Measurements from ENCODE around the gene ACKR2. TPM values are rescaled to one million over a fixed set of nuclear protein-coding genes. Genes with fewer than 3 reads are reported as not detected.

Gene ACKR2
- total RNA-seq, 1 donor from 2014 or later: 0.44 TPM

DNA sequence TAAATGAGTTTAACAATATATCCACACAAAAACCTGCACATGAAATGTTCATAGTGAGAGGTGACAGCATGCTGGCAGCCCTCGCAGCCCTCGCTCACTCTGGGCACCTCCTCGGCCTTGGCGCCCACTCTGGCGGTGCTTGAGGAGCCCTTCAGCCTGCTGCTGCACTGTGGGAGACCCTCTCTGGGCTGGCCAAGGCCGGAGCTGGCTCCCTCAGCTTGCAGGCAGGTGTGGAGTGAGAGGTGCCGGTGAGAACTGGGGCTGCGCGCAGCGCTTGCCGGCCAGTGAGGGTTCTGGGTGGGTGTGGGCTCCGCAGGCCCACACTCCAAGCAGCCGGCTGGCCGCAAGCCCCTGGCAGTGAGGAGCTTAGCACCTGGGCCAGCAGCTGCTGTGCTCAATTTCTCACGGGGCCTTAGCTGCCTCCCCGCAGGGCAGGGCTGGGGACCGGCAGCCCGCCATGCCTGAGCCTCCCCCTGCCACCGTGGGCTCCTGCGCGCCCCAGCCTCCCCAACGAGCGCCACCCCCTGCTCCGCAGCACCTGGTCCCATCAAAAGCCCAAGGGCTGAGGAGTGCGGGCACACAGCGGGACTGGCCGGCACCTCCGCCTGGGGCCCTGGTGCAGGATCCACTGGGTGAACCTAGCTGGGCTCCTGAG, 39.6 kb upstream of the ACKR2 start:
- Histone ChIP-seq H3K27me3 (ENCODE audit: low read depth) (no peaks in the 10 kb centered on the region), H3K27ac (replicated peaks) (no peak overlapping the region), H3K9me3 (replicated peaks) (no peaks in the 10 kb centered on the region), H3K4me3 (no peak overlapping the region), H3K4me1 (peaks cover 15% of the 10 kb centered on the region), H3K36me3 (no peaks in the 10 kb centered on the region)
- TF ChIP-seq, protein P1, sequence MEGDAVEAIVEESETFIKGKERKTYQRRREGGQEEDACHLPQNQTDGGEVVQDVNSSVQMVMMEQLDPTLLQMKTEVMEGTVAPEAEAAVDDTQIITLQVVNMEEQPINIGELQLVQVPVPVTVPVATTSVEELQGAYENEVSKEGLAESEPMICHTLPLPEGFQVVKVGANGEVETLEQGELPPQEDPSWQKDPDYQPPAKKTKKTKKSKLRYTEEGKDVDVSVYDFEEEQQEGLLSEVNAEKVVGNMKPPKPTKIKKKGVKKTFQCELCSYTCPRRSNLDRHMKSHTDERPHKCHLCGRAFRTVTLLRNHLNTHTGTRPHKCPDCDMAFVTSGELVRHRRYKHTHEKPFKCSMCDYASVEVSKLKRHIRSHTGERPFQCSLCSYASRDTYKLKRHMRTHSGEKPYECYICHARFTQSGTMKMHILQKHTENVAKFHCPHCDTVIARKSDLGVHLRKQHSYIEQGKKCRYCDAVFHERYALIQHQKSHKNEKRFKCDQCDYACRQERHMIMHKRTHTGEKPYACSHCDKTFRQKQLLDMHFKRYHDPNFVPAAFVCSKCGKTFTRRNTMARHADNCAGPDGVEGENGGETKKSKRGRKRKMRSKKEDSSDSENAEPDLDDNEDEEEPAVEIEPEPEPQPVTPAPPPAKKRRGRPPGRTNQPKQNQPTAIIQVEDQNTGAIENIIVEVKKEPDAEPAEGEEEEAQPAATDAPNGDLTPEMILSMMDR (IDR thresholded peaks at IDR 0.05; ENCODE audit: borderline replicate concordance): no peak
- intact Hi-C loops (cut with micrococcal nuclease): no loop called here
- DNase-seq: no peak

DNA sequence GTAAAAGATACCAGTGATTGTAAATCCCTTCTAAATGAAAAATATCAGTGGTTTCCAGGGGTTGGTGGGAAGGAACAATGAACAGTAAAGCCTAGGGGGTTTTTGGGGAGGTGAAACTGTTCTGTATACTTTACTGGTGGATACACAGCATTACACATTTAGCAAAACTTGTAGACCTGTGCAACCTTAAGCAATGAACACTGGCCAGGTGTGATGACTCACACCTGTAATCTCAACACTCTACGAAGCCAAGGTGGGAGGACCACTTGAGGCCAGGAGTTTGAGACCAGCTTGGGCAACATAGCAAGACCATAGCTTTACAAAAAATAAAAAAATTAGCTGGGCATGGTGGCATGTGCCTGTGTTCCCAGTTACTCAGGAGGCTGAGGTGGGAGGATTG, 38.0 kb upstream of the ACKR2 start:
- no peaks in the 10 kb centered on the region for H3K27me3 ChIP-seq (ENCODE audit: low read depth)
- no peak for DNase-seq
- H3K4me3 ChIP-seq: no peak overlapping the region
- TF ChIP-seq, protein P1 (IDR thresholded peaks at IDR 0.05; ENCODE audit: borderline replicate concordance): no peak
- H3K9me3 ChIP-seq (replicated peaks): no peaks in the 10 kb centered on the region
- peaks cover 15% of the 10 kb centered on the region for H3K4me1 ChIP-seq
- no peak overlapping the region for H3K27ac ChIP-seq (replicated peaks)
- H3K36me3 ChIP-seq: no peaks in the 10 kb centered on the region
- intact Hi-C loops (cut with micrococcal nuclease): no loop called here

DNA sequence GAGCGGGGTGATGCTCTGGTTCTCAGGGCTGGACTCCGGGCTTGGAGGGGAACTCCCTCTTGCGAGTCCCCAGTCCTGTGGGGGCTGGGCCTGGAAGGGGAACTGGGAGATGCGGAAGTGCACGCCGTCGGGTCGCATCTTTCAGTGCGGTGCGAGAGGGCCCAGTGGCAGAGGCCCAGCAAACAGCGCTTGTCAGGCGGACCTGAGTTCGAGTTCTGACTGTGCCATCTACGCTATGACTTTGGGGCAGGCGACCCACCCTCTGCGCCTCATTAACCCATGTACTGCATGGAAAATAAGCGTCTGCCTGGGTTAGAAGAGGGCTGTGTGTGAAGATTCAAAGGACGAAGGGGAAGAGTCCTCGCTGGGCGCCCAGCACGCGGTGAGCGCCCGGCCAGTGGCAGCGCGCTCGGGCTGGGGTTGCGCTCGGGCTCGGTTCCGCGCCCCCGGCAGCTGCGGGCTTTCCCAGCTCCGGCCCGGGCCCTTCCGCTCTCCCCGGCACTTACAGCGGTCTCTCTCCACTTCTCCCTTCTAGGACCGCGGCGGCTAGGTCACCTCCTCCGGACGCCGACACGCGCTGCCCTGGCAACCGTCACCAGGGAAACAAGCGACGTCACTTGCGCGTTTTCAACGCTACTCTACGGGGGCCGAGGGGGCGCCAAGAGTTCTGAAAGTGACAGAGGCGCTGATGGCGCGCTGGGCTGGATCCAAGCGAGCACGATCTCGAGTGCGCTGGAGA, 36.4 kb upstream of the ACKR2 start, which contains the start of gene CCDC13:
TSS of gene CCDC13 (minus strand) at position 584 of the 739 bp plus-strand sequence. CDS start 14,908 bp downstream, outside the sequence.
- no peaks in the 10 kb centered on the region for H3K36me3 ChIP-seq
- DNase-seq: peak; percentile 97
- peaks cover 15% of the 10 kb centered on the region for H3K4me1 ChIP-seq
- no peaks in the 10 kb centered on the region for H3K9me3 ChIP-seq (replicated peaks)
- peak within 1 kb of the TSS; percentile 75 for H3K27ac ChIP-seq (replicated peaks)
- H3K4me3 ChIP-seq: peak within 1 kb of the TSS; percentile 68
- intact Hi-C loops (cut with micrococcal nuclease): no loop called here
- TF ChIP-seq, protein P1 (IDR thresholded peaks at IDR 0.05; ENCODE audit: borderline replicate concordance): no peak
- no peaks in the 10 kb centered on the region for H3K27me3 ChIP-seq (ENCODE audit: low read depth)

DNA sequence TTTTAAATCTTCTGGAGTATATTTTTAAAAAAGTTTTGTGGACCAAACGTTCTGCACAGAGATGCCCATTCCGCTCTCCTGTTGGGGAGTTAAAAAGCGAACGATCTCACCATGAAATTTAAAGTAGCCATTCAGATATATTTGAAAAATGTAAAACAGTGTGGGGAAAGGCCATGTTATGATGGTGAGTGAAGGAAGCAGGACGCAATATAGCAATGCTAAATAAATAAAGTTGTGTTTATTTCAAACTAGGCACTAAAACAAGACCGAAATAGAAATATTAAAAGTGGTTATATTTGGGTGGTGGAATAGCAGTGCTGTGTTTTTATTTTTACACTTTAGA, 35.9 kb upstream of the ACKR2 start:
- H3K27me3 ChIP-seq (ENCODE audit: low read depth): no peaks in the 10 kb centered on the region
- DNase-seq: no peak
- intact Hi-C loops (cut with micrococcal nuclease): no loop called here
- peak overlapping the region; percentile 75 for H3K27ac ChIP-seq (replicated peaks)
- H3K9me3 ChIP-seq (replicated peaks): no peaks in the 10 kb centered on the region
- TF ChIP-seq, protein P1 (IDR thresholded peaks at IDR 0.05; ENCODE audit: borderline replicate concordance): no peak
- H3K4me3 ChIP-seq: peak overlapping the region; percentile 68
- H3K36me3 ChIP-seq: no peaks in the 10 kb centered on the region
- H3K4me1 ChIP-seq: peaks cover 20% of the 10 kb centered on the region

DNA sequence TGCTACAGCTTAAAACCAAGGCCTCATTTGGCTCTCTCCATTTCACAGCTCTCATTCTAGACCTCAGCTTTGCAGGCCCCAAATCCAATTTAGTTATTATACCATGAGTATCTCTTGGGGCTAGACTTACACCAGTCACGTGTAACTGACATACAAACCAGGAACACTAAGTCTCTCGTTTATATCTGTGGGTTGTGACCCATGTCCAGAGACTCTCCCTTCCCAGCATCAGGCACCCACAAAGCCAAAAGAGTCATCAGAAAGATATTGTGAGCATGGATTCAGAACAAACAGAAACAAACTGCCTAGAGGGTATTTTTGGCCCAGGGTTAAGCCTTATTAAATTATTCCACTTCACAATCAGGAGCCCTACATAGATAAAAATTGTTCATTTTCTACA, 30.6 kb upstream of the ACKR2 start:
- intact Hi-C loops (cut with micrococcal nuclease): no loop called here
- TF ChIP-seq, protein P1 (IDR thresholded peaks at IDR 0.05; ENCODE audit: borderline replicate concordance): no peak
- no peak for DNase-seq
- H3K9me3 ChIP-seq (replicated peaks): no peaks in the 10 kb centered on the region
- H3K27ac ChIP-seq (replicated peaks): peak overlapping the region; percentile 67
- H3K4me3 ChIP-seq: no peak overlapping the region
- H3K4me1 ChIP-seq: peaks cover 23% of the 10 kb centered on the region
- H3K27me3 ChIP-seq (ENCODE audit: low read depth): no peaks in the 10 kb centered on the region
- peaks cover 10% of the 10 kb centered on the region for H3K36me3 ChIP-seq

Data from left ventricle myocardium inferior (tissue), 1 donor.